GM21717 (cell line): Measurements from ENCODE around the gene KRT80.

Experiments
- ATAC-seq: cut with Tn5 transposase; IDR thresholded peaks from one replicate; pipeline ENCODE4 v1.9.1; 2021; ENCODE audit warnings: mild to moderate bottlenecking, moderate library complexity; ENCODE audit not compliant: unreplicated experiment

KRT80 gene

DNA sequence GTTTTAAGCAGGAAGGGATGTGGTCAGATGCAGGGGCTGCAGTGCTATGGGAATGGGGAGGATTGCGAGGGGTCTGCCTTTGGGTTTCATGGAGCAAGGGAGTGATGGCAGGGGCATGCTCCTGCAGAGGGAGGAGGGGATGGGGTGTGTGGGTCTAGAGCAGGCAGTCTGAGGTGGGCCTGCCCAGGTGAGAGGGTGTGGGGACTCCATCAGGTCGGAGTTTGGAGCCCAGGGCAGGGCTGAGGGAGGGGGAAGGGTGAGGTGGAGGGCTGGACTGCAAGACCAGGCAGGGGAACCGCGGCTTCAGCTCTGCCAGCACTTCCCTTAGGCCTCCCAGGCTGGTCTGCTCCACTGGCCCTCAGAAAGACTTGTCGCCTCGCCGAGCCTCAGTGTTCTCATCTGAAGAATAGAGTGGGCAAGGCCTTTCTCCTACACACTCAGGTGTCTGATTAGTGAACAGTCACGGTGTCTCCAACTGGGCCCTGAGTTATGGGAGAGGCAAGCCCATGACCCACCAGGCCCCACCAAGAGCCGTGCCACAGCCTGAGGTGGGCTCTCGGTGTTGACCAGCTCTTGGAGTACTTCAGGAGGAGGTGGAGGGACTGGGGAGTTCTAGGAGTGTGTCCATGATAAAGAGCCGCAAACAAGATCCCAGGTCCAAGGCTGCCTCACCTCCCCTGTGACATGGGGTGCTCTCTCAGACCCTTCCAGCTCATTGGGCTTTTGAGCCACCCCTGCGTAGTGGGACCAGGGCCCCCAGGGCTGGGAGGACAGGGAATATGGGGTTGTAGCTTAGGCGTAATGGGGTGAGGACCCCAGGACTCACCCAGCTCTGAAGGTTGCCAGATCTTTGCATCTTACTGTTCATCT is 20.1 kb upstream of the KRT80 start:
- ATAC-seq = no peak

DNA sequence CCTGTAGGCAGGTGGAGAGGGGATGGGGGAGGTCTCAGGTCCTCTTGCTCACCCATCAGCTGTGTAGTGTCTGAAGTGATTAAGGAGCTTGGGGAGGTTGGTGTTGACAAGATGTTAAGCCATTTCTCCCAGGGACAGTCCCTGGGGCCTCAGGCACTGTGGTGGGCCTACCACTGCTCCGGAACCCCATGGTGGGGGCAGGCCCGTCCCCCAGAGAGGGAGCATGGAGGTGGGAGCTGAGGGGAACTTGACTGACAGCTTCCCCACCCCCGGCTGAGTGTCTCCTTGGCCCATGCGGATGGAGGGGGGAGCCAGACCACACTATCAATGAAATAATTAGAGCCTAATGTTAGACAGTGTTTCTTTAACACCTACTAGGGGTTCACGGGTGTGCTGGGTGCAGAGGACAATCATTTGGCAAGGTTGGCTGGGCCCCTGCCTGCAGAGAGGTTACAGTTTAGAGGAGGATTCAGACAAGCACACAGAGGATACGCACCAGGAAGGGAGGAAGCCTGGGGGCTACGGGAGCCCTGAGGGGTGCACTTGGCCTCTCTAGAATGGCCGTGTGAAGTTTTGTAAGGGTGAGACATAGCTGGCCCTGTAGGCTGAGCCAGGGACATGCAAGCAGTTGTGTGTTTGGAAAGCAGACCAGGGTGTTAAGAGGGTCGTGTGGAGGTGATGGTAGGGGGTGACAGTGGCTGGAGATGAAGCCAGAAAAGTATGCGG is 19.3 kb upstream of the KRT80 start:
- no peak for ATAC-seq

DNA sequence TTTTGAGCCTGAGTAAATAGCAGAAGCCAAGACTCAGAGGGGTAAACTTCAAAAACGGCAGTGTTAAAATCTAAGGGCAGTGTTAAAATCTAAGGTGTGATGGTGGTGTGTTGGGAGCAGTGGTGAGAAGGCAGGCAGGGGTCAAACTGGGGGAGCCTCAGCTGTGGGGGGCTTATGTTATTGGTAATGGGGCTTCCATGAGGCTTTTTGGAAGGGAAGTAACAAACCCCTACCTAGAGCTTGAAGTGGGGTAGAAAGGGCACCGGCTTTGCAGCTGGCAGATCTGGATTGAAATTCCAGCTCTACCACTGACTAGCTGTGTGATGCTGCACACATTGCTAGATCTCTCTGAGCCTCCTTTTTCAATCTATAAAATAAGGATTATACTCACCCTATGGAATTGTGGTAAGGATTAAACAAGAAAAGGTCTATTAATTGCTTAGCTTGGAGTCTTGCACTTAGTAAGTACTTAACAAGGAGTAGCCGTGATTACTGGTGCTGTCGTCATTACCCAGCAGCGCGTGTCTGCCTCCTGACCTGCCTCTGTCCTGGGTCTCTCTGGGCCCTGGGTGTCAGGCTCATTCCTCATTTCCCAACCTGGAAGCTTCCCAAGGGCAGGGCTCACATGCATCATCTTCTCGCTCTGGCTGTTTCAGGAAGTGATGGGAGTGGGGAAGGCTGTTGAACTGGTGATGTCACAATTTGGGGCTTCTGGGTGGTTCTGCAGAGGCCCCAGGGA is 18.5 kb upstream of the KRT80 start:
- no peak for ATAC-seq

DNA sequence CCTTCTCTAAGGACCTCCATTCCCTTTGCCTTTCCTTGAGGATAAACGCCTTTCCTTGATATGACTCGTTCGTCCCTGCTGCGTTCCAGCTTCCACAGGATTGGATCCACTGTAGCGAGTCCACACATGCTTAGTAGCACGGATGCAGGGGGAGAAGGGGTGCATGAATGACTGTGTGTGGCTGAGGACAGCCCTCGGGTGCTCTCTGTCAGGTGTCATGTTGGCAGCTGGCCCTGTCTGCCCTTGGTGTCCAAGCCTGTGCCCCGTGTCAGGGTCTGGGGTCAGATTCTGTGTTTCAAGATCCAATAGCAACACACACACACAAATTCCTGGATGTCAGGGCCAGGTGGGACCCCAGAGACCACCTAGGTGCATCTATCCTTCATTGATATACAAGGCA is 17.5 kb upstream of the KRT80 start:
- ATAC-seq = no peak

DNA sequence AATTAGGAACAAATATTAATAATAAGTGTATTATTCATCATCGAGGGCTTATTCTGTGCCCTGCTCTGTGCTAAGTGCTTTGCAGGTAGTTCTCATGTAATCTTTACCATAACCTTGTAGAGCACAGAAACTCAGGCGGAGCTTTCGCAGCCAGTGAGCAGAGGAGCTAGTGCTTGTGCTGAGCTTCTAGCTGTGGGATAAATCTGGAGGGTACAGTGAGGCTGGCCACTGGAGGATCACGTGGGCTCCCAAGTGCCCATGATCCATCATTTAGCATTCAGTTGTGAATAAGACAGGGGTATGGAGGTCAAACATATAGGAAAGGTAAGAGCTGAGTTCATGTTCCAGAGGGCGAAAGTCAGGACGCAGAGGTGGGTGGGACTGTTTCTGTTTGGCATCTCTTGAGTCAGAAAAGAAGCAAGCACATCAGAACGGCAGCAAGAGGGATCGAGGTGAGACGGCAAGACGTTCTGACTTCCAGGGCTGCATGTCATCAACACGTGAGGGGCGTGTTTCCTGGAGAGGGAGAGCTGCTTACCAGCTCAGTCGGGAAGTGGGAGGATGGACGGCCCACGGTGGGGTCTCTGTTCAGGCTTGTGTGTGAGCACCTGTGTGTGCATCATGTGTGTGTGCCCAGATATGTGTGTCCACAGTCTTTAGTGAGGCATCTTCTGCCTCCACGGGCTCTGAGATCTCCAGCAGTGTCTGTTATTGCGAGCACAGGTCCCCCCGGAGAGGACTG is 16.8 kb upstream of the KRT80 start:
- ATAC-seq = no peak

DNA sequence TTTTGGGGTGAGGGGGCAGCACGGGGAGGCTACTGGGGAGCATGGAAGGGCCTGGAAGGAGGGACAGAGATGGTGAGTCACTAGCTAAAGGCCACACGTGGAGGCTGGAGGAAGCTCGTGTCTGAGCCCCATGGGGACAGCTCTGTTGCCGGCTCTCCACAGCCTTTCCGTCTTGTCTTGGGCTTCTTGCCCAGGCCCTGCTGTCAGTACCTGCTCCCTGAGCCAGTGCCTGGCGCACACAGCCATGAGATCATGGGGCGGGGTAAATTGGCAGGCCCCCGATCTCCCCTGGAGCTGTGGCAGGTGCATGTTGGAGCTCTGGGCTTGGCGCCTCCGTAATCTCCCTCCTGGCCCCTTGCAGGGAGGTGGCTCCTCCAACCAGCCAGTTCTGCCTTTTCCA is 16.1 kb upstream of the KRT80 start:
- no peak for ATAC-seq

DNA sequence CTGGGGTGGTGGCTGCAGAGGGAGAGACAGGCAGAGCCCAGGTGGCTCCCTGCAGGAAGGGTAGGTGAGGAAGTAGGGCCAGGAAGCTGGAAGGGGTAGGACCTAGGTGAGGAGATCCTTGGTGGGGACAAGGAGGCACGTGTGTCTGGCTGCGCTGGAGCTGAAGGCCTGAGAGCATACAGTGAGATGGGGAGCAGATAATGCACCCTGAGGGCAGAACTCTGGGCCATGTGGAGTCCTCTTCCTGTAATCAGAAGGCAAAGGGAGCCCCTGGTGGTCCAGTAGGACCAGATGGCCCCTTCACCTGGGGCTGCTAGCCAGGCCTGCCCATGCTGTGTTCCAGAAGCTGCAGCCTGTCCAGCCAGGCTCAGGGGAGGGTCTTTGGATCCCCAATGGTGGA is 15.3 kb upstream of the KRT80 start:
- no peak for ATAC-seq

DNA sequence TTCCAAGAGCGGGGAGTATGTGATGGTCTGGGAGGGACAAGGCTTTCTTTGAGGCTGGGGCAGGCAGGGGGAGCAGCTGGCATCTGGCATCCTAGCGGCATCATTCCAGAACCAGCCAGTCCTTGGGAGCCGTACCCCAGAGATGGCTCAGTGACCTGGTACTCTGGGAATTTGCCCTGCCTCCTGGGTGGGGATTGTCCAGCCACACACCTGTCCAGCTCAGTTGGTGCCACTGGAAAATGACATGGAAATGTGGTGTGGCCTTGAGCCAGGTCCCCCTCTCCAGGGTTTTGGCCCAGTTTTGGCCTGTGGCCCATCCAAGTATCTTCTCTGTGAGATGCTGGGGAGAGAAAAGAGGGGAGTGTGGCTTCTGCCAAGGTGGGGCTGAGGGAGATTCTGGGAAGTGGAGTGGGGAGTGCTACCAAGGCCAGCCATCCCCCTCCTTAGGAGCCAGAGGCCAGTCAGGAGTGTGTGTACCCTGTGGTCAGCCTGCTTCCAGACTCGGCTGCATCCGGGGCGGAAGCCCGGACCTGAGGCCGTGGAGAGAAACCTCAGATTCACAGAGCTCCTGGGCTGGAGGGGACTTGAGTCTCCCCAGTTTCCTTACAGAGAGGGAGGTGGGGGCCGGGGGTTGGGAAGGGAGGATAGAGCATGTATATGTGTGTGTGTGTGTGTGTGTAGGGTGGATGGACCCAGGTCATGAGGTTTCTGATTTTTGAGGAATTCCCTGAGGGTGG is 14.7 kb upstream of the KRT80 start:
- no peak for ATAC-seq

DNA sequence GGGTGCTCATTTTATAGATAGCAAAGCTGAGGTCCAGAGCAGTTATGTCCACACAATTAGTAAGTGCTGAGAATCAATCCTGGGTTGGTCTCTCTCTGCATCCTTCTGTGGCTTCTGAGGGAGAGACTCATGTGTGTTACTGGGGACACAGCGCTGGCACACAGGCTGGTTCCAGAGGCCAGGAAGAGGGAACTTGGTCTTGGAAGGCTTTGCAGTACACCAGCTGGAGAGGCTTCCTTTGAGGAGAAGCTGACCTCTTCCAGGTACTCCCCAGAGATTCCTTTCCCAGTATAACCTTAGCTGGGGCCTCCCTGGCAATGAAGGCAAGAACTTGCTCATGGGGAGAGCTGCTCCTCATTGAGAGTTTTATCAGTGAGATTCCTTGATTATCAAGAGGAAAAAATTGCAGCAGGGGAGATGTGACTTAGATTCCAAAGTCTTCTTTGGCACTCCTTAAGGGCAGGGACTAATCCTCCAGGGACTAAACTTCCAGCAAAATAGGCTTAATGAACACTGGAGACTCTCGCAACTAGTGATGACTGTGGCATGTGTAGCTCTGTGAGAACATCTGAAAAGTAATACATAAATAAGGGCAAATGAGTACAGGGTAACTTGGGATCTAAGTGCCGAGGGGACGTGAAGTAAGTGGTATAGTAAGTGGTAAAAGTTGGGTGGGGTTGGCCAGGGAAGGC is 13.9 kb upstream of the KRT80 start:
- ATAC-seq = no peak

DNA sequence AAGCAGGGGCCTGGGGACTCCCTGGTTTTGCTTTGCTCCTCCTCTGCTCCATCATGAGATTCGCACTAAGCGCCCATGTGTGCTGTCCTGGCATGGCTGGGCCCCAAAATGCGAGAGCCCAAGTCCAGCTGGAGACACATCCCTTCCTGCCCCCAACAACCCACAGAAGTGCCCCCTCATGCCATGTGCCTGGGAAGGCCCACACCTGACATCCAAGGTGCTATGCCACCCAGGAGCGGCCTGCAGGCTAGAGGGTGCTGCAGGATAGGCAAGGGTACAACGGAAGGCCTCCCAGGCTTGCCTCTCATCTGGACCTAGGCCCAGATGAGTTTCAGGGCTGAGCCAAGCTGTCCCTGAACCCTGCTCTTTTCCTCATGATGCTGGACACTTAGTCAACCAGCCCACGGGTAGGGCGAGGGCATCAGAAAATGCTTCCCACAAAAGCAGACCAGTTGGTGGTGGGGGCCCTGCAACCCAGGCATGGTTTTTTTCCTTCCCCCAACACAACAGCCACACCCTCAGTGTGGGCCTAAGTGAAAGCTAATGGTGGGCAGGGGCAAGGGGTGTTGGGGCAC is 13.2 kb upstream of the KRT80 start:
- ATAC-seq = no peak

DNA sequence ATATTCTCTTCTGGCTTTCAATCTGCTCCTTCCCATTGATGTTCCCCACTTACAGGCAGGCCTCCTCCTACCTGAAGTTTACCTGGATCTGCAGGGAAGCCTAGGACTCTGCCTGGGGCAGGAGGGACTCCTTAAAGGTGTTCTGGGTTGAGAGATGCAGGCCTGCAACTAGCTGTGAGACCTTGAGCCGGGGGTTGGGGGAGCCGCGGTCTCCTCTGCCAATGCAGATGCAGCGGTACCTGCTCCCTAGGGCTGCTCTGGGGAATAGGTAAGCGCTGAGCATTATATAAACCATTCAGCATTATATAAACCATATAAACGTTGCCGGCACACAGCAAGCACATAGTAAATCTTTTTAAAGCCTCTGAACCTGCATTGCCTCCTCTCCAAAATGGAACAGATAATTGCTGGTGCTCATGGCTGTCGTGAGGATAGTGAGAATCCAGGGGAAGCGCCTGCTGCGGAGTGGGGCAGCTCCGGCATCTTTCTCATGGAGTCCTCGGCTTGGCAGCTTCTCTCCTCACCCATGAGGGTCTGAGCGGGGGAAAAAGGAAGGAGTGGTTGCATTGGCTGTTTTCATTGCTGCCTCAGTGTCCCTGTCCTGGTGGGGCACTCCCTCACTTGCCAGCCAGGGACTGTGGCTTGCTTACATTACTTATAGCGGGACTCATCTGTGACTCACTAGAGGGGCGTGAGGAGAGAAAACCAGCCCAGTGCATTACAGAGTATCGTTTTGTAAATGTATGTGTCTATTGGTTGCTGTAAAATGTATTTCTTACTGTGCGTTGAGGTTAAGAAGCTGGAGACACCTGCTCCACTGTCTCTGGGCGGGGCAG is 12.5 kb upstream of the KRT80 start:
- no peak for ATAC-seq

DNA sequence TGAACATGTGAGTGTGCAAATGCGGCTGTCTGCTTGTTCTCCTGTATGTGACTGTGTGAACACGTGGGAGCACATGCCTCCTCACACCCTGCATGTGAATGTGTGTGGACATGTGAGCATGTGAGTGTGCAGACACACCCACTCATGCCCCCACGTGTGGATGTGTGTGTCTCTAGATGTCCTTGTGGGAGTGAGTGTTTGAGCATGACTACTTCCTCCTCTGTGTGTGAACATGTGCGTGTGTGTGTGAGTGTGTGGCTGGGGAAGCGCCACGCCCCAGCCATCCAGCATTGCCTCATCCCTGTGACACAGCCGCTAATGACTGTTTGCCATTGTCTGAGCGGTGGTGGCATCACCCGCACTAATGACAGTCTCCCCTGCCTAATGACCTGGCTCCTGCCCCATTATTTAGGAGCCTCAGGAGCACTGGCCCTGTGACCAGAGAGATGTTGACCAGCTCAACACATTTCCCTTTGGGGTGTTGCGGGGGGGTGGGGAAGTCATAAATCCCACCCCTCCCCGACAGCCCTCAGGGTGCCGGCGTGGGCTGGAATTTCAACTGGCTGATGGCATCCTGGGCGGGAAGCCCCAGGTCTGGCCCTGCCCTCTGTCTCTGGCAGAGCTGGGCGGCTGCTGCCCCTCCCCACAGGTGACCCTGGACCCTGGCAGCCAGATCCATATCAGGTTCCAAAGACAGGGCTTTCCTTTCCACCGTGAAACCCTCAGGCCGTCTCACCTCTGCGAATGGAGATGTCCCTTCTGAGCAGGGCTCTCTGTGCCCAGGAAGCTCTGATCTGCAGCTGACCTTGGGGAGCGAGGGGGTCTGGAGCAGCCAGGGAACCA is 11.5 kb upstream of the KRT80 start:
- ATAC-seq = no peak

DNA sequence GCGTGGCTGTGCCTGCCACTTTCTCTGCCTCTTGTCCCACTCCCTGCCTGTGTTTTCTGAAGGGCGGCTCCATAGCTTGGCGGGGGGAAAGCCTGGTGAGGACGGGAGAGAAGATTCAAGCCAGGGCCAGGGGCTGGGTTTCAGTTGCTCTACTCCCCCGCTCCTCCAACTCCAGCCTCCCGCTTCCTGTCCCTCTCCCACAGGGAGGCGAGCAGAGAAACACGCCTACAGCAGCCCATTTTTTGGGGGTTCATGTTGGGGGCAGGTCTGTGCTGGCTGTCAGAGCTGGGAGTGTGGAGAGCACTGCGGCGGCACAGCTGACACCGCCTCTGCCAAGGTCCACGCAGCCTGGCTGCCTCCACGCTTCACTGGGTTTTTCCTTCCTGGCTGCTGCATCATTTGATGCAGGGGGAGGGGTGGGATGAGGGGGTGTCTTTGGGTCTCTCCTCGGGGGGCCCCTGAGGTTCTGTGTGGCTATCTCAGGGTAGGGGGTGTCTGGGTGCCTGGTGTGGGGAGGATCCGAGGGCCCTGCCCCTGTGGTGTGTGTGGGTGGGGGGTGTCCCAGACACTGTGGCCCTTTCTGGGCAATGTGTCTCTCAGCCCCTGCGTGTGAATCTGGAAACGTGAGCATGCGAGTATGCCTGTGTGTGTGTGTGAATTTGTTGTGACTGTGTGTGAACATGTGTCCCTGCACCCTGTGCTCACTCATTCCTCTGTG is 10.7 kb upstream of the KRT80 start:
- ATAC-seq = no peak

DNA sequence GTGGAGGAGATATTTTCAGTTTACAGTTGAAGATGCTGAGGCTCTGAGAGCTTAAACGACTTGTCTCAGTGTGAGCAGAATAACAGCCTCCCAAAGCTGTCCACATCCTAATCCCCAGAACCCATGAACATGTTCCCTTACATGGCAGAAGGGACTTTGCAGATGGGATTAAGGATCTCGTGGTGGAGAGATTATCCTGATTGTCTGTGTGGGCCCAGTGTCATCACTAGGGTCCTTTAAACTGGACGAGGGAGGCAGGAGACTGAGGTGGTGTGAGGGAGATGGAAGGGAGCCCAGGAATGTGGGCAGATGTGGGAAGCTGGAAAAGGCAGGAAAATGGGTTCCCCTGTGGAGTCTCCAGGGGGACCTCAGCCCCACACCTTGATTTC is 9.6 kb upstream of the KRT80 start:
- ATAC-seq = no peak

DNA sequence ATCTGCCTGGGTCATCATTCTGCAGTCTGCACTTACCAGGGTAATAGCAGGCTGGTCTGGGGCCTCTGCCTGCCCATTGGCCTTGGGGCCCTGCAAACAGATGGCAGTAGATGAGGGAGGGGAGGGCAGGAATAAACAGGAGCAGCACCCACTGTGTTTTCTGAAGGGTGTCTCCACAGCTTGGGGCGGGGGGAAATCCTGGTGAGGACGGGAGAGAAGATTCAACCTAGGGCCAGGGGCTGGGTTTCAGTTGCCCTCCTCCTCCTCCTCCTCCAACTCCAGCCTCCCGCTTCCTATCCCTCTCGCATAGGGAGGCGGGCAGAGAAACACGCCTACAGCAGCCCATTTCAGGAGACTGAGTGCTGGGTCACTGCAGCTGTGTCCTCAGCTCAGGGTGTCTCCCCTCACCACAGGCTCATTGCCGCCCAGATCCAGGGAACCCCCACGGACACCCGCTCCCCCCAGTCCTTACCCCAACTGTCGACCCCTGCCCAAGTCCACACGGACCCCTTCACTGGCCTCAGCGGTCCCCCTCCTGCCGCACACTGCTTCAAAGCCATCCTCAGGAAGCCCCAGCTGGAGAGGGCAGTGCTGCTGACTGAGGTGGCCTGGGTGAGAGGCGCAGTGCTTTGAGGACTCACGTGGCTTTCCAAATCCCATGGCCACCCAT is 9.1 kb upstream of the KRT80 start:
- no peak for ATAC-seq

DNA sequence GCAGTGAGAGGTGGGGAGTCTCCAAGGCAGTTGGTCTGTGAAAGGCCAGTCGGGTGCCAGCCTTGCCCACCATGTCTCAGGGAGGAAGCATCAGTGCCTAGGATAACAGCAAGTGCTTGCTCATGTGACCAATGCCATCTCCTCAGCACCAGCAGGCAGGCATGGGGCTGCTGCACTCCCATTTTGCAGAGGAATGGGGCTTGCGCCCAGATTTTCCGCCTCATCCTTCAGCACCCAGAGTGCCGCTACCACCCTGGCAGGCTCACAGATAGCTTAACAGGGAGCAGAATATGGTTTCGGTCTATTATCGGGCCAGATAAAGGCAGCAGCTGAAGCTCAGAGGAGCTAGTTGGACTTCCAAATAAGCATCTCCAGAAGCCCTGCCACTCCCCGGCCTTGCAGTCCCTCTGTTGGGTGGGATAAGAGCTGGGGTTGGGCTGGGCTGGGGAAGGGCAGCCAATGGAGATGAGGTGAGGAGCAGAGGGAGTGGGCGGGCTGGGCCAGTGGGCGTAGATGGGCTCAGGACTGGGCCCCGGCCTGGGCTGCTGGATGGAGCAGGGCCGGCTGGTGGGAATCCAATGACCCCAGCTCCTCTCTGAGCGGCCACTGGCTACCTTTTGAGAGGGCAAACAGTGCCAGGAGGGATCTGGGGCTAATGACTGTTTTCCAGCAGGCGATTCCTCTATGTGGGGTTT is 8.4 kb upstream of the KRT80 start:
- ATAC-seq = no peak
